ENCODE data around the gene MAMDC4.

- TF ChIP-seq ZFX (IDR thresholded peaks at IDR 0.05; ENCODE audit: borderline replicate concordance) (no peak), CTCF (IDR thresholded peaks at IDR 0.05) (no peak)
These were observed 49.5 kb downstream of the MAMDC4 start for GRCh38 chr9:136901516-136902258.

Measured in 22Rv1 (cell line).